NCI-H2107 treated with DMSO at 0.1 percent for 48 hours (cell line): ENCODE data around the gene NCKIPSD.

ENCODE experiments used
- DNase-seq: peaks from one replicate; lab custom pipeline; 2025; ENCODE audit not compliant: unreplicated experiment; lab: John Stamatoyannopoulos, UW

Gene NCKIPSD

DNA sequence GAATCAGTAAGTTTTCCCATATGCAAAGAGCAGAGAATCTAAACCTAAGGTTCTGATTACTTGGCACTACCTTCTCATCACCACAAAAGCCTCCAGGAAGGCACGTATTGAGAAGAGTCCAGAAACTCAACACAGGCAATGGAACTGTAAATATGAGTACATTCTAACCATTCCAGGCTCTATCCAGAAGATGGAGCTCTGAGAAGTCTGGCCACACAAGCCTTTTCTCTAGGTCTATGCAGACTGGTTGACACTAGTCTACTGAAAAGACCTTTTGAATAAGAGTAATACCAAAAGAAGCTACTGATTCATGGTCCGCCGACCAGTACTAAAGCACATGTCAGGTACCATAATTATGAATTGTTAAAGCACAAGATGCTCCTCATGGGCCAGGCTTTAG lies 12.2 kb upstream of the NCKIPSD start:
- DNase-seq = no peak

DNA sequence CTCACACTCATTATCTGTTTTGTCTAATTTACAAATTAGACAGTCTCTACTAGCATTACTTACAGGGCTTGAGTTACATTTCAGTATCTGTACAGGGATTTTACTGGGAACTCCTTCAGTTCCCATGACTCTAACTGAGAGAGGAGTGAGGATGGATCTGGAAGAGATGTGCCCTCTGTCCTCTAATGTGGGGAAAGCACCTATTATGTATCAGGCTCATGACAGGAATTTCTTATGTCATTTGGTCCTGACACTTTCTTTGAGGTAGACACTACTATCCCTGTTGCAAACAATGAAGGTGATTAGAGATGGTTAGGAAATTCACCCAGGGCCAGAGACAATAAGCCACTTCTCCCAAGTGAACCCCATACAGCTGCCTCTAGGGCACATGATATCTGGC lies 10.9 kb upstream of the NCKIPSD start:
- DNase-seq = no peak

DNA sequence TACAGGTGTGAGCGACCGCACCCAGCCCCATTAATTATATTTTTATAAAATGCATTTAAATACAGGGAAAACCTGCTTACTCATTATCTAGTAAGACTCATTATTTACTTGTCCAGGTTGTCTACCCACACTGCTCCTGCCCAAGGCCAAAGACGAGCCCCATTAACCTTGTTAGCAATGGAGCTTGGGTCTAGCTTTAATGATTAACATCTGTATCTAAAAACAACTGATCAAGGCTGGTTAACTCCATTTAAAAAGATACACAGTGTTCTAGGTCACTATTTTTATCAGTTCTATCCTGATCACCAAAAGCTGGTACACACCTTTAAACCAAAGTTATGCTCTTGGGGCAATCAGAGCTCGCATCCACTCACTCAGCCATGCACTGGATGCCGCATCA lies 10.4 kb upstream of the NCKIPSD start:
- DNase-seq = no peak

DNA sequence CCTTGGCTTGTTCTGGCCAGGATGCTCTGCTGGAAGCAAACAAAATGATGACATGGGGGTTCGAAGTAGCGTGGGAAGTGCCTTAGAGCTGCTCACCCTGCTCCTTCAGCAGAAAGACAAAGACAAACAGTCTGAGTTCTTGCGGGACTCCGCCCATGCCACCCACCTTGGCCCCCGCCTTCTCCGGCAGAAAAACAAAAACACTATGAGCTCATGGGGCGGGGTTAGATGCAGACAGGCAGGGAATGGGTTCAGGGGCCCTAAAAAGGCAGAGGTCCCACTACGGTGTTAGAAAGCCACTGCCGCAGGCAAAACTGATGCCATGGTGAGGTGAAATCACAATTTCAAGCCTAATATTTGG lies 9.7 kb upstream of the NCKIPSD start:
- DNase-seq = no peak

DNA sequence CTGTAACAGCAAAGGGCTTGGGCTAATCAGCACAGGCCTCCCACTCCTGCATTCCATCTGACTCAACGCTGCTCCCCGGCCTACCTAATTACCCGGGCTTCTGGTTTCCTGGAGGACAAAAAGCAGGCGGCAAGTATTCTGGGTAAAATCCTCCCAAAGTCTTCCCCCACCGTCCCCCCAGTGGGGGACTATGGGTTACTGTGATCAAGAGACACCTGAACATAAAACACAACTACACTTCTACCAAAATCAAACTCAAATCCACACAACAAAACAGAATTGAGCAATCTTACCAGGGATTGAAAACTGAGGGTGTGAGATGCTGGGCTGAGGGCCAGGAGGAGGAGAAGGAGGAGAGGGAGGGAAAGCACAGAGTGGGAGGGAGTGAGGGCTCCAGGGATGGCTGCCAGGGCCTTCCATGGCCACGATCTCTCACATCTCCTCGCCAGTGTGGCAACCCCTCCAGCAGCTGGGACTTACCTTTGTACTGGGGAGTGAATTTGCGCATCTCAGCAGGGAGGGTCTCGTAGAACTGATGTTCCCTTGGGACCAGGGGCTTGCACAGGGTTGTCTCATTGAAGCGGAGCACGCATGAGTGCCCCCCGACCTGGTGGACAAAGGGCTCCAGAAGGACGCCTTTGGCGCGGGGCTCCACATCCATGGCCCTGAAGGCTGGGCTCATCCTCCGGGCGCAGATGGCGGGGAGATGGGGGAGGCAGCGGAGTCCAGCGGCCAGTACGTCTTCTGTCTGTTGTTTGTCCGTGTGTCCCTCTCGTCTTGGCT lies 9.1 kb upstream of the NCKIPSD start:
- no peak for DNase-seq

DNA sequence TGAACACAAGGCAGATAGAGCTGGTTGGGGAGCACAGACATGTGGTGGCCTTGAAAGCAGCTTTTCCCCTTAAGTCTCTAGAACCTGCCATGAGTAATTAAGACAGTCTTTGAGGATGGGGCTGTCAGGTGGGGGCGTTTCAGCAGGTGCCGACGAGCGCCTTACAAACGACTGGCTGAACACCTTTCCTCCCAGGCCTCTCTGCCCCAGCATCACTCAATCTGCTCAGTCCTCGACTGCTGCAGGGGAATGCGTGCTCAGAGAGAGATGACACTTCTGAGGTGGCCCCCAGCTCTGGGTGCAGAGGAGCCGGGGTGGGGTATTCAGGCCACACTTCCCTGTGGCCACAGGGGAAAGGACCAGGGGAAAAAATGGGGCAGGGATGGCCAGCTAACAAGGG lies 8.1 kb upstream of the NCKIPSD start:
- DNase-seq = no peak

DNA sequence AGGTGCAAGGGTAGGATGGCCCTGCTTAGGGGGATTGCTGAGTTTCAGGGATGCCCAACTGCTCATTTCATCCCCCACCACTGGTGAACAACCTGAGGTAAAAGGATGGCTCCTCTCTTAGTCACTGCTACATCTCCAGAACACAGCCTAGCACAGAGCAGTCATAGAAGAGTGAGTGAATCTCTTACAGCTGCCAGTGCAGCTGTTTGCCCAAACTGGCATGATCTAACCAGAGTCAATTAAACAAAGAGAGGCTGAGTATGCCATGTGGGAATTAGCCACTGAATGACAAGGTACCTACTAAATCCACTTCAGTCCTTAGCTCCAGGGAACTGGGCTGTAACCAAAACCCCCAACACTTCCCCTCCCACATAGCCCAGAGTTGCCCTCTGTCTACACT lies 6.8 kb upstream of the NCKIPSD start:
- no peak for DNase-seq

DNA sequence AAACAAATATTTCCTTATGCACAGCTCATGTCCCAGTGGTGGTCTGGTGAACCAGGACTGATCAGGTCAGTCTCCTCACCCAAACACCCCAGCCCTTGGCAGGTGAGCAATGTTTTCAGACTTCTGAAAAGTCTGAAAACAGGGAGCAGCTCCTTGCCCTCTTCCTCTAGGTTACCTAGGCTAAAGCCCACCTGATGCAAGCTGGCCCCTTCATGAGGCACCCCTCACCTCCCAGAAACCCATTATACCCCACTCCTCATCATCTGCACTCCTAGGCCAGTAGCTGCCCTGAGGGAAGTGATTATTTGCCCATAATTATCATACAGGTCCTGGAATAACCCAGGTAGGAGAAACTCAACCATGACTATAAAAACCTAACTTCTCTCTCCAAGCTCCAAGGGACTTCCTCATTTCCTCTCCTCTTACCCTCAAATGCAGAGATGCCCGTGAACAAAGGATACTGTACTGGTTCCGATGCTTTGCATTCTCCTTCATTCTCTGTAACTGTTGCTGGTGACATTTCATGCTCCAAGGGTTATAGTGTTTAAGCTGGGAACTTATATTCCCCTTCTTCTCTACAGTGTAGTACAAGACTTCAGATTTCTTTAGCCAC lies 5.2 kb upstream of the NCKIPSD start:
- DNase-seq = no peak

DNA sequence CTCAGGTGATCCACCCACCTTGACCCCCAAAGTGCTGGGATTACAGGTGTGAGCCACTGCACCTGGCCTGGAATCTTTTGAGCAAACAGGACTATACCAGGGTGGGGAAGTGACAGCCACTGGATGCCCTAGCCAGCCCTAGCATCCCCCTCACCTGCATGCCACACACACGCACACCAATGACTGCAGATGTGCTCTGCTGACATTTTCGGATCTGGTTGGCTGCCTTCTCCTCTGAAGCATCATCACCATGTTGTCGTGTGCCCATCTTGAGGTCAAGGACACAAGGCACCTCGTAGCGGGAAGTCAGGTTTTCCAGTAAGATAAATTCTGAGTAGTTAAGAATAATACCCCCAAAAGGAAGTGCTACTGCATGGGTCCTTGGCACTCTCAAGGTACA lies 3.7 kb upstream of the NCKIPSD start:
- DNase-seq = no peak

DNA sequence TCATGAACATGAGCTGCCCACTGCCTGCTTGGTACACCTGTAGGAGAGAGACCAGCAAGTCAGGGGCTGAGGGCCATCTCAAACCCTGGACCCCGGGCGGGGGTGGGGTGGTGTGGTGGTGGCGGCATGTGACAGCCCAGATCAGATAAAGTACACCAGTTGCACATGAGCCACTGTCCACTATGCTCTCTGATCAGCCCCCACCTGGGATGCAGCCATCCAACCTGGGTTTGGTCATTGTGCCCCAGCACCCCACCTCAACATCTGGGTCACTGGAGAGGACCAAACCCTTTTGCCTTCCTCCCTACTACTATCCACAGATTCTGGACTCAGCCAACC lies 3.0 kb upstream of the NCKIPSD start:
- no peak for DNase-seq

DNA sequence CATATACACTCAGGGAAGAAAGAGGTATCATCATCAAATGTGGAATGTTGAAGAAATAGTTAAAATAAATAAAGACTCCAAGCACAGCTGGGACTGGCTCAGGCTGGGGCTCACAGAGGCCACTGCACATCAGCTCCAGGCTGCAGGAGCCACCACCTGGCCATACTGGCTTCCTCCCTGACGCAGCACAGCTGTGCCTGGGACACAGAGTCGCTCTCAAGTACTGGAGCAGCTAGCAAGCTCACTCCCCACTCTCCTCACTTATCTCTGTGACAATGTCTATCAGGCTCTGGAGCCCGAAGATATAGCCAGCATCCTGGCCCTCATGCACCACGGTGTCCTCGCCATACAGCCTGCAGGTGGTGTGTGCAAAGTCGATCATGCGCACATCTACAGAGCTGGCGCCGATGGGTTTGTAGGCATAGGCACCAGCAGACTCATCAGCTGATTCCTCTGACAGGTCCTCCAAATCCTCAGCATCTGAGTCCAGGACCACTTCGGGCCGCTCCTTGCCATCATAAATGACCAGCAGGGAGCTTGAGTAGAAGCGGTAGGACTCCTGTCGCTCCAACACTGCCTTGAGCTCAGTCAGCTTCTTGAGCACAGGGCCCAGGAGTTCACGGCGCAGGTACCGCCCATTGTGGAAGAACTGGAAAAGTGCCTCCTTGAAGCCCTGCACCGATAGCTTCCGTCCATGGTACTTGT lies 2.5 kb upstream of the NCKIPSD start:
- no peak for DNase-seq

DNA sequence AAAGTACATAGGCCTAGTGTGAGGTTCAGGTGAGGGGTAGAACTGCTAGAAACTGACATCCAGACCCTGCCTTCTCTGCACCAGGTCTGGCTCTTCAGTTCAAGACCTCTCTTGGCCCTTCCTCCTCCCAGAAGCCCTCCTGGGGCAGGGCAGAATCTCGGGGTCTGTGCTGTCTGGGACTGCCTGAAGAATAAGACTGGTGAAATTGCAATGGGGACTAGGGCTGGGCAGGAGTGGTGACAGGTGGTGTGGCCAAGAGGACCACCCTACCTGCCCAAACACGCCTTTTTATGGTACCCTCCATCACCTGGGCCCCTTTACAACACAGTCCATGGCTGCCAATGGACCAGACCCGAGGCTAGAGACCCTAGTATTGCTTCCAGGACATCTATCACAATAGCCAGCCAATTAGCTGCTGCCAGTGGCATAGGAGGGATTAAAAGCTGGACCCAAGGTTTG lies 1.5 kb upstream of the NCKIPSD start:
- DNase-seq = no peak

DNA sequence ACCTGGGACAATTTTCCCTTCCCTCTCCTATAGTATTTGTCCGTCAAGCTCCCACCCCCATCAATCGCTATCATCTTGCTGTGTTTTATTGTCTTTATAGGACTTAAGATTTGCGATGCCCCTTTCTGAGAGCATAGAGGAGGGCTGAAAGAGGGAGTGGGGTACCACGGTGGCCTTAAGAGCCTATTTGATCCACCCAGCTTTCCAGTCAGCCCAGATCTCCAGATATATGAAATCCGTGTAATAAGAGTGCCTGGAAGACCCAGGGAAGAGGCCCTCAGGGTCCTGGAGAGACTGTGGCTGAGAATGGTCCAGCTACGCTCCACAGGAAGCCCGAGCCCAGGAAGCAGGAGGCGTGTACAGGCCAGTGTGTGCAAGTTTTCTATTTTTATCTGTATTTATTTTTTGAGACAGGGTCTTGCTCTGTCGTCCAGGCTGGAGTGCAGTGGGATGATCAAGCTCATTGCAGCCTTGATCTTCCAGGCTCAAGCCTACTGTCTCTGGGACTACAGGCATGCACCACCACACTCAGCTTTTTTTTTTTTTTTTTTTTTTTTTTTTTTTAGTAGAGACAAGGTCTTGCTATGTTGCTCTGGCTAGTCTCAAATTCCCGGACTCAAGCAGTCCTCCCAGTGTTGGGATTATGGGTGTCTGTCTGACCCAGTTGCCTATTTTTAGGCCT lies 964 bp upstream of the NCKIPSD start:
- no peak for DNase-seq

DNA sequence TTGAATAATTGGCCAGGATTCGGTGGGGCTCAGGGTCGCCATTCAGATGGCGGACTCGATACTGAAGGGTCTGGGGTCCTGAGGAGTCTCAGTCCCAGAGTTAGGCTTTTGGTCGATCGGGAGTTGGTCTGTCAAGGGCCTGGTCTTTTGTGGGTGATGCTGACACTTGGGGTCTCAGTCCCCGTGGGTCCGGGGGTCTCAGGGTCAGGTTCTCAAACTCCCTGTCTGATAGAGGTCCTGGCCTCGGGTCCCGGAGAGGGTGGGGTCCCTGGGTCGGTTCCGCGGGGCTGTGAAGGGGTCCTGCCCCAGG lies 467 bp downstream of the NCKIPSD start:
- no peak for DNase-seq

DNA sequence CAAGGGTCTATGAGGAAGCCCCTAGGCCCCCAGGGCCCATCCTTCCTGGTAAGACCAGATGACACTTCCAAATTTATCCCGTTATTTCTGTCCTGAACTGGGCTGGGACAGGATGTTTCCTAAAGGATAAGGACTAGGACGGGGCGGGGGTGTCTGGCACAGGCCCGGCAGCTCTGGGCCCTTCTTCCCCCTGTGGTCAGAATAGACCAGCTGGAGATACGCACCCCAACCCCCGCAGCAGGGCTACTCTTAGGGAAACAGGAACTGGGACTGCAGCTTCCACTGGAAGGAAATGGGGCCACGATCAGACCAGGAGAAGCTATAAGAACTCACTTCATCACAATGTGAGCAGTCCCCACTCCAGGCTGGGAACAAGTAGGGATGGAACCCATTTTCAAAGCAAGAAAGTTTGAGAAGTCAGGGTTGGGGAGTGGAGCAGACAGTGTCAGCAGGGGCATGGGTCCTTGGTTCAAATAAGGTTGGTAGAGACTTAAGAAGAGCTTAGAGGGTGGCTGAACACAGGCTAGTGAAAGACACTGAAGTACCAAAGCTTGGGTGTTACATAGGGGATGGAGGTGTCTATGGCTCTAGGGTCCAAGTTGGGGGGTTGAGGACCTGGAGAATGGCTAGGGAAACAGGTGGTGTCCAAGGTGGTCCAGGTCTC lies 1.1 kb downstream of the NCKIPSD start:
- DNase-seq = no peak

DNA sequence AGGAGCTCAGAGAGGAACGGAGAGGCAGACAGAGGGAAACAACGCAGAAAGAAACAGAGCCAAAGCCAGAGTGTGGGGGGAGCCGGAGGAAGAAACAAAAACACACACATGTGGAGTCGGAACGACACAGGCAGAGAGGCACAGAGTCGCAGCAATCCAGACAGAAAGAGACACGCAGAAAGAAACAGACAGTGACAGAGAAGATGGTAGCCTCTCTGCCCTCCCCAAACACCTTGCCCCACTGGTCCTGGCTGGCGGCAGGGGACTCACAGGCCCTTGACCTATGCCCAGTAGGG lies 1.7 kb downstream of the NCKIPSD start:
- DNase-seq = no peak

DNA sequence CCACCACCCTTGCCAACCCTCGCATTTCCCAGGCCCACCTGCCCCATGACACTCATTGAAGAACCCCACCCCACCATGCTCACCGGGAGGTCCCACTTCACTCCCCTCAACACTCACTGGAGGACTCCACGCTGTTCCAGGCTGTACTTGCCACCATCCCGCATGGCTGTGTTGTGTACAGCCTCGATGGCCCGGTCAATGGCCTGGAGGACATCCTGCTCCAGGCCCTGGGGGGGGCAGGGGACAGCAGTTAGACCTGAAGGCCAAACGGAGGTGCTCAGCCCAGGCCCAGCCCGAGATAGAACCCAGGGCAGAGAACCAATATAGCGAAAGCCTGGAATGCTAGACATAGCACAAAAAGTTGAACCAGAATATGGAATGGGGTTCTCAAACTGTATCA lies 2.9 kb downstream of the NCKIPSD start:
- DNase-seq = no peak

DNA sequence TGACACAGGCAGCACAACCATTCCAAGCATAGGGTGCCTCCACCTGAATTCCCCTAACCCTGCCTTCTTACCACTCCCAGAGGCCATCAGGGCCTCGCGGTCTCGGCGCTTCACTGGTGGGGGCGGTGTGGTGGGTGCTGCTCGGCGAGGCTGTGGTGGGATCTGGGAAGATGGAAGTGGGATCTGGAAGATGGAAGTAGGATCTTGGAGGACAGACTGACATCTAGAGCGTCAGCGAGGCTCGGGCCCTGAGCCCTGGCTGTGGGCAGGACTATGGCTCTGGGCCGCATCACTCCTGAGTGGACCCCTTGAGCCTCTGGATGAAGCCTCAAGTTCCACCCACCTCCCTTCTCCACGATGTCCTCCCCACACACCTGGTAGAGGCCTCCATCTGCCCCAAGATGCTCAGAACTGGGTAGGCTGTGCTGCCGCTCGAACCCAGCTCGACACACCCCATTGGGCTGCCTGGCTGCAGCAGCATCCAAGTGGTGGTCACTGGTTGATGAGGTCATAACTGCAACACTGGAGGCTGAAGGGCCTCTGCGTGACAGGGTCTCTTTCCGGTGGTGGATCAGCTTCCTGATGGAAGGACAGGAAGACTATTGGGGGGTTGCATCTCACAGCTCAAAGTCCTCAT lies 3.6 kb downstream of the NCKIPSD start:
- no peak for DNase-seq

DNA sequence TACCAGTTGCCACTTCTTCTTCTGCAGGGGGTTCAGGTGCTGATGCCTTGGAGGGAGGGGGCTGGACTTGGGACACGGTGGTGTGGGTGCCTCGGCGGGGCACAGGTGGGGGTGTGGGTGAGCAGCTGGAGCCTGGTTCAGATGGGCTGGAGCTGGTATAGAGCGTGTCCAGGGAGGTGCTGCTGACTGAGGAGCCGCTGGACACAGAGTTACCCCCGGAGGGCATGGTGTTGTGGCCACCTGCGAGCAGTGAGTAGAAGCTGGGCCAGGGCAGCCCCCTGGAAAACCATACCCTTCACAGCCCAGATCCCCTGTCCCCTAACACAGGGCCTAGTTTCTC lies 4.2 kb downstream of the NCKIPSD start:
- no peak for DNase-seq

DNA sequence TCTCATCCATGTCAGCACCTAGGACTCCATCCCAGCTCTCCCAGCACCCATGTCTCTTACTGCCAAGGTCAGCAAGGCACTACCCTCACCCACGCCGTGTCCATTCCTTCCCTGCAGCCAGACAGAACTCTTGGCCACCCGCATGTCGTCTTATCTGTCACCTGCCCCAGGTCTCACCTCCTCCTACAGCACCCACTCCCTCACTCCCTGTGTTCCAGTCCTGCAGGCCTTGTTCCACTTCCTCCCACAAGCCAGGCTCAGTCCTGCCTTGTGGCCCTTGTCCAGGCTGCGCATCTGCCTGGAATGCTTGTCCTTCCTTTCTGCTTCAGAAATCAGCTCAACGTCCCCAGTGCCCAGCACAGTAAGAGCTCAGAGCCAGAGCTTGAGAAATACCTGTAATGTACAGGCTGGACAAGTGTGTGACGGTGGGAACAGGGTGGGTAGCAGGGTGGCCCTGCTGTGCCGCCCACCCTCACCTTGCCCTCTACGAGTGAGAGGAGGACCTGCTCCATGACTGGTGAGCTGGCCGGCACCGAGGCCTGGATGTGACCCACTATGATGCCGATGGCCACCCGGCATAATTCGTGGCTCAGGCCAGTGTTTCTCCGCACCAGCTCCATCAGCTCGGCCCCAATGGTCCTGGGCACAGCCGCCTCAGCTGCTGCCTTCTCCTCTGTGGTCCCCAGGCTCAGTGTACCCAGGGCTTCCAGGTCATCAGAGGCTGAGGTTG lies 4.7 kb downstream of the NCKIPSD start:
- DNase-seq = no peak
